ENCODE measurements around the gene ILRUN.

DNA sequence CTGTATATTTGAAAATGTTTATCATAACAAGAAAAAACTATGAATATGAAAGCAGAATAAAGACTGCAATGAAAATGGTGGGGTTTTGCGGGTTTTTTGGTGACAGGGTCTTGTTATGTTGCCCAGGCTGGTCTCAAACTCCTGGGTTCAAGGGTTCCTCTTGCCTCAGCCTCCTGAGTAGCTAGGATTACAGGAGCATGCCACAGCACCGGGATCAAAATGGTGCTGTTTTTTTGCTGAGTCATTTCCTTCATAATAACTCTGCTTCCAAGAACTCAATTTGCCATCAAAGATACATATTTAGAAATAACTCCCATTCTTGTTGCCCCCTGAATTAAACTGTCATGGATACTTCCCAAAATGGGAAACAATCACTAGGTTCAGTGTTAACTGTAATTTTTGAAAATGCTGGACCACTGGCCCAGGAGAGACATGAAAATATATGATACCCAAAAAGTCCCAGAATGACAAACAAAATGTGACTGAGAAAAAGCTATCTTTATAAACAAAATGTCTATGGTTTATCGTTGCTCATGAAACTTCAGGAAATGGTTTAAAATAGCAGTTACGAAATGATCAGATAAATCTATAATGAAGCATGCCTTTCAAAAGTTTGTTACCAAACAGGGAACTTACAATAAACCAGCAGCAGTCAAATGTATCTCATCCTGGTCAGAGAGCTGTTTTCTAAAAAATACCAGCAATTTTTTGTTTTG is 32.2 kb downstream of the ILRUN start:
- TF ChIP-seq EZH2 (IDR thresholded peaks at IDR 0.05; ENCODE audit: insufficient read depth, poor library complexity, severe bottlenecking), result no peak
- no peak for TF ChIP-seq EZH2phosphoT487 (IDR thresholded peaks at IDR 0.05; ENCODE audit: insufficient read depth, low read depth)

Measured in GM23248 (cell line).